HepG2 (cell line): ENCODE results near the gene LHX1.

ENCODE experiments used
- CTCF ChIP-seq: sonication (generic); formaldehyde crosslinking; IDR thresholded peaks from 2 replicates; pipeline ENCODE4 v1.5.0; 2020; ENCODE audit warnings: mild to moderate bottlenecking, missing genetic modification reagents, moderate library complexity
- ETV5 ChIP-seq: IDR thresholded peaks from 2 replicates; pipeline ENCODE4 v1.6.1; 2018; ENCODE audit warnings: missing biosample characterization, missing genetic modification reagents, inconsistent platforms, borderline replicate concordance
- NFE2L1 ChIP-seq: sonication (generic); formaldehyde crosslinking; IDR thresholded peaks from 2 replicates; pipeline ENCODE4 v1.4.0; 2020; ENCODE audit warnings: missing genetic modification reagents, mild to moderate bottlenecking, borderline replicate concordance
- NFRKB ChIP-seq: fragments of 450-650 bp; IDR thresholded peaks from 2 replicates; pipeline ENCODE4 v1.6.1; 2017
- POLR2A ChIP-seq, 2 experiments: IDR thresholded peaks; 2 replicates each; pipeline ENCODE4 v1.6.1; 2011; ENCODE audit warnings: low read depth in 2 of 2, low read length in 2 of 2, mild to moderate bottlenecking in 1 of 2, moderate library complexity in 1 of 2; ENCODE audit not compliant: insufficient read depth in 1 of 2
- POLR2AphosphoS5 ChIP-seq: IDR thresholded peaks from 2 replicates; pipeline ENCODE4 v1.6.1; 2012; ENCODE audit warnings: low read depth, low read length
- SAP130 ChIP-seq: IDR thresholded peaks from 2 replicates; pipeline ENCODE4 v1.6.1; 2016; ENCODE audit warnings: low read depth
- SRSF4 ChIP-seq: fragments of 200-400 bp; formaldehyde crosslinking; IDR thresholded peaks from one replicate; pipeline ENCODE4 v1.6.1; 2018; ENCODE audit warnings: mild to moderate bottlenecking, low read depth, low read length, moderate library complexity; ENCODE audit not compliant: poor library complexity, severe bottlenecking
- ZNF281 ChIP-seq: sonication (generic); formaldehyde crosslinking; IDR thresholded peaks from 2 replicates; pipeline ENCODE4 v1.4.0; 2020; ENCODE audit warnings: missing genetic modification reagents, borderline replicate concordance
- ZNF576 ChIP-seq: sonication (generic); formaldehyde crosslinking; IDR thresholded peaks from 2 replicates; pipeline ENCODE4 v1.4.0; 2020; ENCODE audit warnings: mild to moderate bottlenecking, missing genetic modification reagents

GRCh38 chr17:36934144-36934691 lies 3.1 kb upstream of the LHX1 start:
- TF ChIP-seq ZNF576 (CRISPR knock-in tag), result no peak
- no peak for TF ChIP-seq CTCF (CRISPR knock-in tag)
- no peak for TF ChIP-seq POLR2A (IDR thresholded peaks at IDR 0.05; ENCODE audit: insufficient read depth in 1 of 2, low read depth in 2 of 2, low read length in 2 of 2)
- TF ChIP-seq SAP130 (CRISPR knock-in tag), result no peak
- no peak for TF ChIP-seq ZNF281
- TF ChIP-seq NFRKB, result no peak
- TF ChIP-seq POLR2AphosphoS5, result no peak
- TF ChIP-seq NFE2L1 (CRISPR knock-in tag), result no peak
- no peak for TF ChIP-seq ETV5
- TF ChIP-seq SRSF4, result no peak
